Measurements from ENCODE around the gene CYP1B1.
"Not testable (repeated sequence)": the region's sequence is repeated elsewhere in the genome, so short reads cannot be mapped to it uniquely, and the experiment has no call there.

Gene CYP1B1

DNA sequence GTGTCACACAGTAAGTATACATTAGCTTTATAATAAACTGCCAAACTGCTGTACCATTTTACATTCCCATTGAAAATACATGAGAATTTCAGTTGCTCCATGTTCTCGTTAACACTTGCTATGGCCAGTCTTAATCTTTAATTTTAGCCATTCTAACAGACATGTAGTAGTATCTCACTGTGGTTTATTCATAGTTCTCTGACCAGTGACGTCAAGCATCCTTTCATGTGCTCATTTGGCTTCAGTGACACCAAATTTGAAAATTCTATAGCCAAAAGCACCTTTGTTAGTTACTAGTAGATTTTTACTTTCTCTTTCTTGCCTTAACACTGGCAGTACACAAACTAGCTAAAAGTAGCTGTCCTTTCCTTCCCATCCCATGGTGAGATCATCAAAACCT, 43.0 kb downstream of the CYP1B1 start:
- DNase-seq: no peak

DNA sequence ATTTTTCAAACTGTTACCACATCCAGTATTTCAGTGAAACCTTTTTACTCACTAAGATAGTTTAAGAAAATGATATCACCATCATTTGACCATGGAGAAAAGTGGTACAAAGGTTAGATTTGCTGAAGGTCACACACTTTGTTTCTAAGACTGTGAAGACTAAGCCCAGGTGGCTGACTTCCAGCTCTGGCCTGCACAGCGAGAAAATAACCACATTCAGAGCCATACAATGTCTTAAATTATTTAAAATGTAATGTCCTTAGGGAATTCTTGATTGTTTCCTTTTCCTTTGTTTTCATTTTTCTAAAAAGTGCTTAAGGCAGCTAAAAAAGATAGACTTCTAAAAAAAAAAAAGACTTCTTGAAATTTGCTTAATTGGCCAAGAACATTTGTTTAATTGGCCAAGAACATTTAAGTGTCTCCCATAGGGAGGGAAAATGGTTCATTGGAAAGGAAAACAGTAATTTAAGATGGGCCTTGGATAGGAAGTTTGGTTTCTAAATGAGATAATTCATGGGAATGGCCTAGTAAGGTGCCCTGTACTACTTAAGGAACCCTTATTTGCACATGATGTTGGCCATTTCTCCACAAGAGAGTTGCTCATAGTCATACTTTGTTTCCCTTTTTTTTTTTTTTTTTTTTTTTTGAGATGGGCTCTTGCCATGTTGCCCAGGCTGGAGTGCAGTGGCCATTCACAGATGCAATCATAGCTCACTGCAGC, 45.2 kb downstream of the CYP1B1 start:
- DNase-seq: no peak

DNA sequence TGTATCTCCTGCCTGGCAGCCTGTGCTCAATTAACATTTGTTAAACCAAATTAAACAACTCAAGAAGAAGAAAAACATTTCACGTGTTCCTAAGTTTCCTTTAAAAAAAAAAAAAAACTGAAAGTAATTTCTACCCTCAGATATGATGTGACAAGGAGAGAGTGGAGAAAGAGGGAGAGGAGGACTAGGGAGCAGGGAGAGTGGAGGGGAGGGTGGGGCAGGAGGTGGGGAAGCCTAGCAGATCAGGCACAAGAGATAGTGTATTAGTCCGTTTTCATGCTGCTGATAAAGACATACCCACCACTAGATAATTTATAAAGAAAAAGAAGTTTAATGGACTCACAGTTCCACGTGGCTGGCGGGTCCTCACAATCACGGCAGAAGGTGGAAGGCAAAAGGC, 46.4 kb downstream of the CYP1B1 start:
- no peak for DNase-seq

DNA sequence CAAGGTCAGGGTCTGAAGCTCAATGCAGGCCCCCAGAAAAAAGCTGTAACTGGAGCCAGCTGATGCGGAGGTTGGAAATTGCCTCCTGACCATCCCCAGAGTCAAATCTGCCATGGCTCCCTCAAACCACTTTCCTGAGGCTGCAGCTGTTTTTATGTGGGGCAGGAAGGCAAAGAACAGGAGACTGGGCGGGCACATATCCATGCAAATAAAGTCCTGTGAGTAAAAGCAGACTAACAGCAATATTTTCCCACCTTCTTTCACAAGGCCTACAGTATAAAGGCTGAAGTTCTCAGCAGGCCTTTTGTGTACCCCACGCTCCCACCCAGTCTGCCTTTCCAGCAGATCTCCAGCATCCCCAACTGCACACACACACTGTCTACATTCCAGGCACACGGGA, 47.1 kb downstream of the CYP1B1 start:
- no peak for DNase-seq

DNA sequence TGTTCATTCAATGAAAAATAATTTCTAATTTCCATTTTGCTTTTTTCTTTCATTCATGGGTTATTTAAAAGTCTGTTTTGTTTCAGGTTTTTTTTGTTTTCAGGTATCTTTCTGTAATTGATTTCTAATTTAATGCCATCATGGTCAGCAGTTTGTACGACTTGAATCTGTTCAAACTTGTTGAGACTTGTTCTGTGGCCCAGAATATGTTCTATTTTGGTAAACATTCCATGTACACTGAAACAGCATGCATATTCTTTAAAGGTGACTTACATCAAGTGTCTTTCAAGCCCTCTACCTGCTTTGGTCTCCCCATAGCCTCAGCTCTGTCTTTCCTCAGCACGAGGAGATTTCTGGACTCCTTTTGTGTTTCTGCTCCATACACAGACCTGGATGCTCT, 49.1 kb downstream of the CYP1B1 start:
- DNase-seq: no peak

DNA sequence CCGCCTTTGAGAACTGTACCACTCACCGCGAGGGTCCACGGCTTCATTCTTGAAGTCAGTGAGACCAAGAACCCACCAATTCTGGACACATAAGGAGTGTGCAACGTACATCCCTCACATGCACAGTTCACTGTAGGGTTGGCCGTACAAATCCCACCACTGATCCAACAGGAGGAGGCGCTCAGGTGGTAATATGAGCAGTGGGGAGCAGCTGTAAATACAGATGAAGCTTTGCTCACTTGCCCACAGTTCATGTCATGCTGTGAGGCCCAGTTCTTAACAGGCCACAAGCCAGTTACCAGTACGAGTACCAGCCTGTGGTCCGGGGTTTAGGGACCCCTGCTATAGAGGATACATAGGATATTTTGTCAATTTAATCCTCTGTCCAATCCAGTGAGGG, 54.4 kb downstream of the CYP1B1 start:
- no peak for DNase-seq

DNA sequence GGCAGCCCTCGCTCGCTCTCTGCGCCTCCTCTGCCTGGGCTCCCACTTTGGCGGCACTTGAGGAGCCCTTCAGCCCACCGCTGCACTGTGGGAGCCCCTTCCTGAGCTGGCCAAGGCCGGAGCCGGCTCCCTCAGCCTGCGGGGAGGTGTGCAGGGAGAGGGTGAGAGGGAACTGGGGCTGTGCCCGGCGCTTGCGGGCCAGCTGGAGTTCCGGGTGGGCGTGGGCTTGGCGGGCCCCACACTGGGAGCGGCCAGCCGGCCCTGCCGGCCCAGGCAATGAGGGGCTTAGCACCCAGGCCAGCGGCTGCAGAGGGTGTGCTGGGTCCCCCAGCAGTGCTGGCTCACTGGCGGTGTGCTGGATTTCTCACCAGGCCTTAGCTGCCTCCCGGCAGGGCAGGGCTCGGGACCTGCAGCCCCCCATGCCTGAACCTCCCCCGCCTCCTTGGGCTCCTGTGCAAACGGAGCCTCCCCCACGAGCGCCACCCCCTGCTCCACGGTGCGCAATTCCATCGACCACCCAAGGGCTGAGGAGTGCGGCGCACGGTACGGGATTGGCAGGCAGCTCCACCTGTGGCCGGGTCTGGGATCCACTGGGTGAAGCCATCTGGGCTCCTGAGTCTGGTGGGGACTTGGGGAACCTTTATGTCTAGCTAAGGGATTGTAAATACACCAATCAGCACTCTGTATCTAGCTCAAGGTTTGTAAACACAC, 55.4 kb downstream of the CYP1B1 start:
- DNase-seq: not testable (repeated sequence)

DNA sequence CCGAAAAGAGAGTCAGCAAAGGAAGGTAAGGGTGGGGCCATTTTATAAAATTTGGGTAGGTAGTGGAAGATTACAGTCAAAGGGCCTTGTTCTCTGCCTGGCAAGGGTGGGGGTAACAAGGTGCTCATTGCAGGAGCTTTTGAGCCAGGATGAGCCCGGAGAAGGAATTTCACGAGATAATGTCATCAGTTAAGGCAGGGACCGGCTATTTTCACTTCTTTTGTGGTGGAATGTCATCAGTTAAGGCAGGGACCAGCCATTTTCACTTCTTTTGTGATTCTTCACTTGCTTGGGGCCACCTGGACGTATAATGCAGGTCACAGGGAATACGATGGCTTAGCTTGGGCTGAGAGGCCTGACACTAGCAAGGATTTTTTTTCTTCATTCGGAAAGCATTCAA, 58.1 kb downstream of the CYP1B1 start:
- DNase-seq: no peak
